CD14-positive monocyte (primary cell): Measurements from ENCODE around the gene RASD1. TPM values are rescaled to one million over a fixed set of nuclear protein-coding genes. Genes with fewer than 3 reads are reported as not detected.

Experiments
- DNase-seq, 3 donors: peaks; one replicate each; pipeline ENCODE4 v3.0.0-alpha.2; 2011 to 2022
- H2AFZ ChIP-seq: 2 replicates; pipeline ENCODE4 v1.6.0; 2012; ENCODE audit warnings: mild to moderate bottlenecking, low read depth, low read length, inconsistent platforms; ENCODE audit not compliant: insufficient read depth, poor library complexity, severe bottlenecking
- H3K27ac ChIP-seq, 2 donors: 1 replicate in 1 of 2; 2 replicates in 1 of 2; pipeline ENCODE4 v1.5.1; 2012 to 2013; ENCODE audit warnings: low read length in 2 of 2, control low read depth in 1 of 2, inconsistent platforms in 1 of 2, low read depth in 1 of 2, mild to moderate bottlenecking in 1 of 2
- H3K27me3 ChIP-seq, 2 donors: one replicate each; pipeline versions ENCODE4 v1.6.0 to v1.6.1; 2011 to 2013; ENCODE audit warnings: low read length in 2 of 2; ENCODE audit not compliant: control insufficient read depth in 2 of 2, insufficient read depth in 2 of 2
- H3K36me3 ChIP-seq, 2 donors: replicated peaks in 1 of 2; 1 replicate in 1 of 2; 2 replicates in 1 of 2; pipeline versions ENCODE4 v1.5.1 to v1.6.1; 2012 to 2013; ENCODE audit warnings: low read length in 2 of 2, control low read depth in 1 of 2, inconsistent platforms in 1 of 2, mild to moderate bottlenecking in 1 of 2; ENCODE audit not compliant: insufficient read depth in 2 of 2, control insufficient read depth in 1 of 2
- H3K4me1 ChIP-seq, 2 donors: 1 replicate in 1 of 2; 2 replicates in 1 of 2; pipeline versions ENCODE4 v1.5.1 to v1.6.1; 2012 to 2013; ENCODE audit warnings: low read length in 2 of 2, control low read depth in 1 of 2, inconsistent platforms in 1 of 2, mild to moderate bottlenecking in 1 of 2, moderate library complexity in 1 of 2; ENCODE audit not compliant: insufficient read depth in 2 of 2, control insufficient read depth in 1 of 2
- H3K4me2 ChIP-seq: replicated peaks from 2 replicates; pipeline ENCODE3; 2012; ENCODE audit warnings: low read length, moderate library complexity, mild to moderate bottlenecking; ENCODE audit not compliant: poor library complexity, severe bottlenecking; ENCODE audit errors: extremely low read depth
- H3K4me3 ChIP-seq, 3 experiments: fragments of 200-600 bp in 1 of 3; sonication (generic) in 1 of 3; replicated peaks in 1 of 3; 1 replicate in 2 of 3; 2 replicates in 1 of 3; pipeline ENCODE4 v1.5.1; 2011 to 2013; ENCODE audit warnings: low read length in 3 of 3, mild to moderate bottlenecking in 3 of 3, control low read depth in 2 of 3, low read depth in 2 of 3, inconsistent platforms in 1 of 3, moderate library complexity in 1 of 3
- H3K79me2 ChIP-seq: 2 replicates; pipeline ENCODE4 v1.6.0; 2012; ENCODE audit warnings: mild to moderate bottlenecking, control low read depth, inconsistent platforms, low read length, moderate library complexity; ENCODE audit not compliant: insufficient read depth
- H3K9ac ChIP-seq: 2 replicates; pipeline ENCODE4 v1.6.0; 2017; ENCODE audit warnings: low read length, mild to moderate bottlenecking; ENCODE audit not compliant: insufficient read depth, poor library complexity, severe bottlenecking
- H3K9me3 ChIP-seq, 2 donors: replicated peaks in 1 of 2; 1 replicate in 1 of 2; 2 replicates in 1 of 2; pipeline versions ENCODE4 v1.5.1 to v1.6.1; 2012 to 2013; ENCODE audit warnings: low read length in 2 of 2, control low read depth in 1 of 2; ENCODE audit not compliant: control insufficient read depth in 1 of 2, insufficient read depth in 1 of 2
- H4K20me1 ChIP-seq: 2 replicates; pipeline ENCODE4 v1.6.0; 2012; ENCODE audit warnings: mild to moderate bottlenecking, low read length, control low read depth, moderate library complexity; ENCODE audit not compliant: insufficient read depth
- H3K27ac Mint-ChIP-seq, 7 donors: one replicate each; pipeline ENCODE4 v1.8.0; 2020; ENCODE audit warnings: mild to moderate bottlenecking in 7 of 7, mixed read lengths in 7 of 7, moderate library complexity in 6 of 7, inconsistent platforms in 2 of 7
- H3K27me3 Mint-ChIP-seq, 3 donors: one replicate each; pipeline ENCODE4 v1.8.0; 2021 to 2022; ENCODE audit warnings: low read depth in 3 of 3, mild to moderate bottlenecking in 3 of 3, mixed read lengths in 3 of 3, moderate library complexity in 3 of 3, inconsistent platforms in 1 of 3
- H3K36me3 Mint-ChIP-seq, 2 donors: one replicate each; pipeline ENCODE4 v1.8.0; 2020; ENCODE audit warnings: mixed read lengths in 2 of 2, inconsistent platforms in 1 of 2, mild to moderate bottlenecking in 1 of 2
- H3K4me1 Mint-ChIP-seq: one replicate; pipeline ENCODE4 v1.8.0; 2020; ENCODE audit warnings: mild to moderate bottlenecking, mixed read lengths
- H3K4me3 Mint-ChIP-seq, 2 donors: one replicate each; pipeline ENCODE4 v1.8.0; 2020; ENCODE audit warnings: mild to moderate bottlenecking in 2 of 2, mixed read lengths in 2 of 2, moderate library complexity in 1 of 2
- H3K9me3 Mint-ChIP-seq, 7 donors: one replicate each; pipeline ENCODE4 v1.8.0; 2020 to 2022; ENCODE audit warnings: mixed read lengths in 7 of 7, mild to moderate bottlenecking in 6 of 7, moderate library complexity in 6 of 7, inconsistent platforms in 2 of 7
- CTCF ChIP-seq: fragments of 200-600 bp; IDR thresholded peaks from one replicate; pipeline ENCODE4 v1.8.0; 2022; ENCODE audit warnings: antibody characterized with exemption, mild to moderate bottlenecking
- WGBS: methylation state at CpG from one replicate; pipeline ENCODE4 v1.1.5; 2013; ENCODE audit warnings: missing lambda C conversion rate; ENCODE audit not compliant: insufficient coverage; 5-methylcytosine and 5-hydroxymethylcytosine counted together
- intact Hi-C, 2 donors: fragments of 100-400 bp; cut with micrococcal nuclease; formaldehyde crosslinking; loops; one replicate each; pipeline versions ENCODE4 v1.15.0 to v1.15.1; 2023
- polyA plus RNA-seq, 3 donors: library from polyadenylated mRNA; depleted of rRNA in 1 of 3; unstranded in 2 of 3; stranded (reverse) in 1 of 3; fragments of 300-500 nt in 2 of 3; fragments of >200 nt in 1 of 3; fragmentation: Illumina TruSeq in 2 of 3; gene quantifications; 1 replicate in 2 of 3; 2 replicates in 1 of 3; pipeline ENCODE4 v1.2.3, GENCODE V29; 2012 to 2021

Gene RASD1
- polyA plus RNA-seq, 3 donors = 0.88 to 12.4 (median 1.3) TPM

- no peaks in the 10 kb centered on the region for H3K4me1 Mint-ChIP-seq
- no peak for DNase-seq
- Histone ChIP-seq H3K9me3 (no peaks in the 10 kb centered on the region), H3K27me3 (no peaks in the 10 kb centered on the region), H3K4me3 (no peak overlapping the region), H3K9ac (no peak overlapping the region), H4K20me1 (no peaks in the 10 kb centered on the region), H3K79me2 (no peaks in the 10 kb centered on the region), H3K36me3 (no peaks in the 10 kb centered on the region), H3K4me2 (no peak overlapping the region), H3K27ac (no peak overlapping the region), H2AFZ (no peak overlapping the region), H3K4me1 (no peaks in the 10 kb centered on the region)
- H3K27me3 Mint-ChIP-seq = no peaks in the 10 kb centered on the region
- intact Hi-C loops = no loop called here
- 96% methylated on average over 8 of the region's 10 CpGs for WGBS
- no peak overlapping the region for H3K4me3 Mint-ChIP-seq
- peaks cover 0 to 4% of the 10 kb centered on the region in 2 donors for H3K36me3 Mint-ChIP-seq
- no peak for TF ChIP-seq CTCF
- H3K27ac Mint-ChIP-seq = no peak overlapping the region
- no peaks in the 10 kb centered on the region for H3K9me3 Mint-ChIP-seq
These were observed 23.7 kb upstream of the RASD1 start for GRCh38 chr17:17519886-17520285.

- no peaks in the 10 kb centered on the region for H3K4me1 ChIP-seq
- H3K9me3 ChIP-seq = no peaks in the 10 kb centered on the region
- no peak for TF ChIP-seq CTCF
- Mint-ChIP-seq H3K27ac (no peak overlapping the region), H3K9me3 (no peaks in the 10 kb centered on the region), H3K4me1 (no peaks in the 10 kb centered on the region), H3K27me3 (no peaks in the 10 kb centered on the region), H3K4me3 (no peak overlapping the region), H3K36me3 (peaks cover 0 to 4% of the 10 kb centered on the region in 2 donors)
- no peak overlapping the region for H3K4me3 ChIP-seq
- H3K27me3 ChIP-seq = no peaks in the 10 kb centered on the region
- no peak overlapping the region for H3K27ac ChIP-seq
- H3K36me3 ChIP-seq = no peaks in the 10 kb centered on the region
- no peaks in the 10 kb centered on the region for H4K20me1 ChIP-seq
- intact Hi-C loops = no loop called here
- no peak for DNase-seq
- no peak overlapping the region for H2AFZ ChIP-seq
- no peak overlapping the region for H3K4me2 ChIP-seq
- no peak overlapping the region for H3K9ac ChIP-seq
- 93% methylated on average over 5 of the region's 5 CpGs for WGBS
- no peaks in the 10 kb centered on the region for H3K79me2 ChIP-seq
These were observed 22.8 kb upstream of the RASD1 start for GRCh38 chr17:17518951-17519350.
